Measurements from ENCODE around the gene WDR36.

The WDR36 gene

GRCh38 chr5:111121926-111122325 is 29.8 kb downstream of the WDR36 start:
- H3K27me3 ChIP-seq (ENCODE audit: control insufficient read depth, low read length): no peaks in the 10 kb centered on the region
- H3K4me2 ChIP-seq (ENCODE audit: low read length): no peak overlapping the region
- H3K4me3 ChIP-seq (ENCODE audit: low read length): no peak overlapping the region
- H3K4me1 ChIP-seq (ENCODE audit: control insufficient read depth, low read length): no peaks in the 10 kb centered on the region
- no peak for TF ChIP-seq CTCF (IDR thresholded peaks at IDR 0.05; ENCODE audit: low read depth, low read length, poor library complexity, severe bottlenecking)
- TF ChIP-seq EZH2phosphoT487 (IDR thresholded peaks at IDR 0.05; ENCODE audit: borderline replicate concordance, low read length): no peak
- no peak overlapping the region for H3K27ac ChIP-seq (ENCODE audit: low read depth, low read length)
- peaks cover 95% of the 10 kb centered on the region for H3K36me3 ChIP-seq (ENCODE audit: control insufficient read depth, low read length)
- H3K9me3 ChIP-seq (ENCODE audit: control insufficient read depth, insufficient read depth, low read length): no peaks in the 10 kb centered on the region
- peaks cover 7% of the 10 kb centered on the region for H3K79me2 ChIP-seq (ENCODE audit: control insufficient read depth, low read length)
- no peaks in the 10 kb centered on the region for H4K20me1 ChIP-seq (ENCODE audit: control insufficient read depth, insufficient read depth, low read depth, low read length)
- peaks cover 3% of the 10 kb centered on the region; the same call in 1 of the 2 replicates for H3F3A ChIP-seq (ENCODE audit: control insufficient read depth, insufficient read depth)
- no peaks in the 10 kb centered on the region for H3K9me2 ChIP-seq (replicated peaks; ENCODE audit: control insufficient read depth, low read length)

GRCh38 chr5:111122398-111122797 is 30.2 kb downstream of the WDR36 start:
- Histone ChIP-seq H3K27ac (ENCODE audit: low read depth, low read length) (no peak overlapping the region), H3K4me1 (ENCODE audit: control insufficient read depth, low read length) (no peaks in the 10 kb centered on the region), H4K20me1 (ENCODE audit: control insufficient read depth, insufficient read depth, low read depth, low read length) (no peaks in the 10 kb centered on the region), H3K79me2 (ENCODE audit: control insufficient read depth, low read length) (peaks cover 3% of the 10 kb centered on the region), H3K9me2 (replicated peaks; ENCODE audit: control insufficient read depth, low read length) (no peaks in the 10 kb centered on the region), H3K4me2 (ENCODE audit: low read length) (no peak overlapping the region), H3K4me3 (ENCODE audit: low read length) (no peak overlapping the region), H3K9me3 (ENCODE audit: control insufficient read depth, insufficient read depth, low read length) (no peaks in the 10 kb centered on the region), H3K27me3 (ENCODE audit: control insufficient read depth, low read length) (no peaks in the 10 kb centered on the region), H3F3A (ENCODE audit: control insufficient read depth, insufficient read depth) (peaks cover 3% of the 10 kb centered on the region; the same call in 1 of the 2 replicates), H3K36me3 (ENCODE audit: control insufficient read depth, low read length) (peaks cover 94% of the 10 kb centered on the region)
- TF ChIP-seq EZH2phosphoT487 (IDR thresholded peaks at IDR 0.05; ENCODE audit: borderline replicate concordance, low read length): no peak
- no peak for TF ChIP-seq CTCF (IDR thresholded peaks at IDR 0.05; ENCODE audit: low read depth, low read length, poor library complexity, severe bottlenecking)

GRCh38 chr5:111124793-111125192 is 32.6 kb downstream of the WDR36 start:
- Histone ChIP-seq H3K27ac (ENCODE audit: low read depth, low read length) (no peak overlapping the region), H3K27me3 (ENCODE audit: control insufficient read depth, low read length) (no peaks in the 10 kb centered on the region), H3K36me3 (ENCODE audit: control insufficient read depth, low read length) (peaks cover 85% of the 10 kb centered on the region), H3K4me2 (ENCODE audit: low read length) (no peak overlapping the region), H4K20me1 (ENCODE audit: control insufficient read depth, insufficient read depth, low read depth, low read length) (no peaks in the 10 kb centered on the region), H3K4me1 (ENCODE audit: control insufficient read depth, low read length) (no peaks in the 10 kb centered on the region), H3K4me3 (ENCODE audit: low read length) (no peak overlapping the region), H3F3A (ENCODE audit: control insufficient read depth, insufficient read depth) (peaks cover 14% of the 10 kb centered on the region), H3K79me2 (ENCODE audit: control insufficient read depth, low read length) (no peaks in the 10 kb centered on the region), H3K9me2 (replicated peaks; ENCODE audit: control insufficient read depth, low read length) (no peaks in the 10 kb centered on the region), H3K9me3 (ENCODE audit: control insufficient read depth, insufficient read depth, low read length) (no peaks in the 10 kb centered on the region)
- TF ChIP-seq EZH2phosphoT487 (IDR thresholded peaks at IDR 0.05; ENCODE audit: borderline replicate concordance, low read length) (no peak), CTCF (IDR thresholded peaks at IDR 0.05; ENCODE audit: low read depth, low read length, poor library complexity, severe bottlenecking) (no peak)
